Dedifferentiated amniotic fluid mesenchymal stem cell (primary cell): ENCODE data around the gene RXRA.

Experiments used
- DNase-seq: peaks from one replicate; pipeline ENCODE4 v3.0.0-alpha.2; 2016; ENCODE audit errors: extremely low spot score

RXRA gene

DNA sequence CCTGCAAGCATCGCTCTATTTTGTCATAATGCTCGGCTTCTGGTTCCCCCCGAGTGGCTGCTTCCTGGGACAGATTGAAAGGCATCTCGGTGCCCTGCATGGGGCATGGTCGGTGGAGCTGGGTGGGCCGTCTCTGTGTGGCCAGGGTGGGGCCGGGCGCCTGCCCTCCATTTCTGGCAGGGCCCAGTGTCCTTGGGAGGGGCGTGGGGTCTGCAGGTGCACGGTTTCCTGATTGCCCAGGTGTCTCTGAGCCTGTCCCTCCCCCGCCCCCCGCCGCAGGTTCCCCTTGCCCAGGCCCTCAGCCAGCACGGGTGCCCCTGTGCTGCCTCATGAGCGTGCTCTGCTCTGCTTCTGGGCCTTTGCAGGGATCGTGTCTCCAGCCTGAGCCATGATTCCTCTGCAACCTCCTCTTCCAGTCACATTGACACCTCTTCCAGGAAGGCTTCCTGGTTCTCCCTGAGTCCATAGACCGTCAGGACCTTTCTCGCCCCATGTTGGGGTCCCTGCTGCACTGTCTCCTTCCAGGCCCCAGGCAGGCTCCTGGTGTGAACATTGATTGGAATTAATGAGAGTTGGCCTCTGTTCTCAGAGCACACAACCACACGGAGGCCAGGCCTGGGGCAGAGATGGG lies 90.2 kb downstream of the RXRA start:
- no peak for DNase-seq

DNA sequence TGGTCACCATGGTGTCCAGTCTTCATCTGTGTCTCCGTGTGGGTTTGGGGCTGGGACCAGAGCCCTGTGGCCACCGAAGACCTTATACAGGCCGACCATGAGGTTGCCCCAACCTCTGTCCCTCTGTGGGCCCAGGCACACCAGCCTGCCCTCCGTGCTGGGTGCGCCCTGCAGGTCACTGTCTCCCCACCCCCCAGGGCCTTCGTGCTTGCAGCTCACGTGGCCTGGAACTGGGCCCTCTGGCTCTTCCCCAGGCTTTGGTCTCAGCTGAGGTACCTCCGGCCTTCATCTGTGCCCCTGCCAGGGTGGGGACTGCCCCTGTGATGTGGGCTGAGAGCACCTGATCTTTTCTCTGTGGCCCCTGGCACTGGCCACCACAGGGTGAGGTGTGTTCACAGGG lies 92.1 kb downstream of the RXRA start:
- DNase-seq = no peak

DNA sequence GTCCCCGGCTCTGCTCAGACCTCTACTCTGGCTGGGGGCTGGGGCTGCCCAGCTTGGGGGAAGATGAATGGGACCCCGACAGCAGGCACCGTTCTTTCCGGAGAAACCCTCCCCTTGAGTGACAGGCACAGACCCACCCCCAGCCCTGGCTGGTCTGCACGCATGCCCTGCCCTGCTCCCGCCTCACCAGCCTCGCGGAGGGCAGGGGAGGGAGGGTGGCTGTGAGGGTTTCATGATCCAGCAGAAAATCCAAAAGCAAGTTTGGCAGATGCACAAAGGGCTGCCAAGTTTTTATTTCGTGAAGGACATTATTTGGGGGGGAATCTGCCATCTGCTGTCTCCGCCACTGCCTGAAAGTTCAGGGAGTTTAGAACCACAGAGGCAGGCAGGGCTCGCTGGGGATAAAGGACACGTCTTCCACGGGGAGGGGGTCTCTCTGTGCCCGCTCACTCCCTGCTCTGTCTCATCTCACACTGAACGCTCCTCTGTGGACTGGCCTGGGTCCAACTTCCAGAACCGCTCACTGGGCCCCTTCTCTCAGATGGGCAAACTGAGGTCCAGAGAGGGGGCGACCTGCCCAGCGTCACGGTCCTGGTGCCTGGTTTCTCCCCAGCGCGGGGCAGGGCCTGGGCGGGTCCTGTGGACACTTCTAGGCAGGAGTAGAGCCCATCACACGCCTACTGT lies 92.9 kb downstream of the RXRA start:
- no peak for DNase-seq

- no peak for DNase-seq
These were observed 93.4 kb downstream of the RXRA start for GRCh38 chr9:134419684-134420076.

DNA sequence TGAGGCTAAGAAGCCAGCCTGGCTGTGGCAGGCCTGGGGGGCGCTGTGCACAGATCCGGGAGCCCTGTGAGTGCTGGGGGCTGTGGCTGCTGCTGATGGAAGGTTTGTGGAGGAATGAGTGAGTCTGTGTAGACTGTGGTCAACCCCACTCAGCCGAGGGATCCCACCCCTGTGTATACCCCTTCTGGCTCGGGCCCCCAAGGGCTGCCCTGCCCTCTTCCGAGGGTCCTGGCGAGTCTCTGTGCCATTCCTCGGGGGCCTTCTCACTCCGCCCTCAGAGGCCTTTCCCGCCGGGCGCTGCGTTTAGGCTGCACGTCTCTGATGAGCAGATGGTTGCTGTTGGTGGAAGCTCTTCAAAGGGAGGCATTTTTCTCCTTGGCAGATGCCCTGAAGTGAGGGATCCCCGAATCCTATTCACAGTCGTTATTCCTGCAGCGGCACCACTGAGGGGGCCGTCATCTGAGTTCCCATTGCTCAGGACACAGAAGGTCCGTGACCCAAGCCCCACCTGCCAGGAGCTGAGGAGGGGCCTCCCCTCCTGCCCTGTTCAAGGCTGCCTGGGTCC lies 94.1 kb downstream of the RXRA start:
- no peak for DNase-seq

- DNase-seq = no peak
These were observed 94.7 kb downstream of the RXRA start for GRCh38 chr9:134420974-134421432.

GRCh38 chr9:134421888-134422287 lies 95.6 kb downstream of the RXRA start:
- DNase-seq = no peak

DNA sequence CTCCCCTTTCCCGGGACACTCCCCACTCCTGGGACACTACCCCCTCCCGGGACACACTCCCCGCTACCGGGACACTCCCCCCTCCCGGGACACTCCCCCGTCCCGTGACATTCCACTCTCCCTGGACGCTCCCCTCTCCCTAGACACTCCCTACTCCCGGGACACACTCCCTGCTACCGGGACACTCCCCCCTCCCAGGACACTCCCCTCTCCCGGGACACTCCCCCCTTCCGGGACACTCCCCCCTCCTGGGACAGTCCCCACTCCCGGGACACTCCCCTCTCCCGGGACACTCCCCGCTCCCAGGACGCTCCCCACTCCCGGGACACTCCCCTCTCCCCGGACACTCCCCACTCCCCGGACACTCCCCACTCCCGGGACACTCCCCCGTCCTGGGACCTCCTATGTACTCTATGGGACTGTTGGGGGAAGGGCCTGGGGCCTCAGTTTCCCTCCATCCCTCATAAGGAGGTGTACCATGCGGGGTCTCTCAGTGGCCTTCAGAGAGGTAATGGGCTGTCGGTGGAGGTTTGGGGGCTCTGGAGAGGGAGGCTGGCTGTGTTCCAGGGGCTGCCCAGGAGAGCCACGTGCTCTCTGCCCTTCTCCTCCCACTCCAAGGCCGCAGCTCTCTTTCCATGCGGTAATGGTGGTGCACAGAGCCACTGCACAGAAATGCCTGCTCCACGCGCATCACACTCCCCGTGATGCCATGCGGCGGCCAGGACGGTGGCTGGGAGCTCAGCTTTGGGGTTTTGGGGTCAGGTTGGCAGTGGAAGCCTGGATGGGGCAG lies 96.2 kb downstream of the RXRA start:
- DNase-seq = no peak

- DNase-seq = no peak
These were observed 96.9 kb downstream of the RXRA start for GRCh38 chr9:134423166-134423565.

DNA sequence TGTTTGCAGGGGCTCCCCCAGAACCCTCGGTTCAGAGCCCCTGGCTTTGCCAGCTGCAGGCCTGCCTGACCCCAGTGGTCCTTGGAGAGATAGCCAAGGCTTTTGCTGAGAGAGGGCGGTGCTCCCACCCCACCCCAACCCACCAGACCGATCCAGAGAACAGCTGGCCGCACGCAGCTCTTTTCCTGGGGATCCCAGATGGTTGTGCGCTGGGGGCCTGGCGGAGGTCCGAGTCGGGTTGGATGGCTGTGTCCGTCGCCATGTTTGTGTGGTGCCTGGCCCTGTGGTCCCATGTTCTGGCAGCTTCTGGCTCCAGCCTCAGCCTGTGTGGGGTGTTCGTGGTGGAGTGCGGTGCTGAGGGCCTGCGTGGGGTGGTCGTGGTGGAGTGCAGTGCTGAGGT lies 97.5 kb downstream of the RXRA start:
- no peak for DNase-seq

GRCh38 chr9:134424818-134425217 lies 98.6 kb downstream of the RXRA start:
- DNase-seq = no peak

- no peak for DNase-seq
These were observed 99.1 kb downstream of the RXRA start for GRCh38 chr9:134425401-134425800.

DNA sequence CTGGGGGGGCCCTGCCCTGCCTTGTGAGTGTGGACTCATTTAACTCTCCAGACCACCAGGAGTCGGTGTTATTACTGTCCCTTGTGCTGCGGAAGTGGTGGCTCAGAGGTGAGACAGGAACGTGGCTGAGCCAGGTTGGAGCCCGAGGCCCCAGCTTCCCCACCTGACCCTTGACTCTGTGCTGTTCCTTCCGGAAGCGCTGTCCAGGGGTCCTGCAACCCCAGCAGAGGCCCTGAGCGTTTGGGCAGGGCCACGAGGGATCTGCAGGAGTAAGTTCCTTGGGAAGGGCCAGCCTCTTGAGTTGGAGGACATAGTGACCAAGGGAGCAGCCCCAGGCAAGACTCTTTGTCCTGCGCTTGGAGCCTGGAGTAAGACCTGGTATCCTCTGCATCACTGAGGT lies 99.6 kb downstream of the RXRA start:
- no peak for DNase-seq

DNA sequence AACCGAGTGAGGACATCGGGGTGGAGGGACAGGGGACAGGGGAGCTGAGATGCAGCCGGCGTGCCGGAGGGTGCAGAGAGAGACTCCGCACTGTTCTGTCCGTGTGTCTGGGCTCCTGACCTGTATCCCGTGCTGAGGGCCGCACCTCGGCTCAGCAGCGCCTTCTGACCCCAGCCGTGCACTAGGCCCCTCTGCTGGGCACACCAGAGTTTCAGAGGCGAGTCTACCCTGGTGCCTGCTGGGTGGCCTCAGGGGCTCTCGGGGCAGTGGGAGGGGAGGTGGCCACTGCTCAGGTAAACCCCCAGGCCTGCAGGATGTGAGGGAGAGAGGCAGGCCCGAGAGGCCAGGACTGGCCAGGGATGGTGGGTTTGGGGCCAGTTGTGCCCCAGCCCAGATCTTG lies 100.2 kb downstream of the RXRA start:
- no peak for DNase-seq

- DNase-seq = no peak
These were observed 101.0 kb downstream of the RXRA start for GRCh38 chr9:134427153-134427782.

GRCh38 chr9:134428559-134428958 lies 102.3 kb downstream of the RXRA start:
- DNase-seq = no peak

- no peak for DNase-seq
These were observed 102.8 kb downstream of the RXRA start for GRCh38 chr9:134429007-134429406.

DNA sequence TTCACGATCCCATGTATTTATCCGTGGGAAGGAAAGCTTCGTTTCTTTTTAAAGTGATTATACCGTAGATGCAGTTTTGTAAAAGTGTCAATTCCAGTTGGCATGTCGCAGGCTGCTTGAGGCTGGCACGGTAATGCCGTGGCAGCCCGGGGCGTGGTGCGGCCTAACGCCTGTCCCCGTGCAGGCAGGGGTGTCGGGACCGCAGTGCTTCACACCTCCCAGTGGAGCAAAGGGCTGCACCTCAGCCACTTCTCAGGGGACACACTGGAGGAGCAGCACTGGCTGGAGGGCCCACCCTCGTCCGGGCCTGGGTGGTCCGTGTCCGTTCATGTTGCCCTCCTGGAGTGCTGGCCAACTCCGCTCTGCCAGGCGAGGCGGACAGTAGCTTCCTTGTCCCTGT lies 103.2 kb downstream of the RXRA start:
- no peak for DNase-seq

DNA sequence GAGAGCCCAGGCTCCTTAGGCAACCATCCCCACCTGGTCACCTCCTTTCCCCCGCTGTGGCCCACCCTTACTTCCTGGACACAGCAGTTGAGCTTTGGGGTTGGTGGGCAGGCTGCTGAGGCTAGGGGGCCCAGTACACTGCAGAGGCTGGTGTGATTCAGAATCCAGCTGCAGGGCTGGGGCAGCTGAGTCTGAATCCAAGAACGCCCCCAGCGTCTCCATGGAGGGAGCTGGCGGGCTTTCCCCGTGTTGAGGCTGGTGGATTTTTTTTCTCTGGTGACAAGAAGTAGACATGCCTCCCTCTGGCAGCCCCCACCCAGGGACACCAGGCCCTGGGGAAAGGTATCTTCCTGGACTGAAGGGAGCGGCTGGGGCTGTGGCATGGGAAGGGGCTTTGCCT lies 104.8 kb downstream of the RXRA start:
- no peak for DNase-seq

GRCh38 chr9:134431626-134432025 lies 105.4 kb downstream of the RXRA start:
- DNase-seq = no peak

DNA sequence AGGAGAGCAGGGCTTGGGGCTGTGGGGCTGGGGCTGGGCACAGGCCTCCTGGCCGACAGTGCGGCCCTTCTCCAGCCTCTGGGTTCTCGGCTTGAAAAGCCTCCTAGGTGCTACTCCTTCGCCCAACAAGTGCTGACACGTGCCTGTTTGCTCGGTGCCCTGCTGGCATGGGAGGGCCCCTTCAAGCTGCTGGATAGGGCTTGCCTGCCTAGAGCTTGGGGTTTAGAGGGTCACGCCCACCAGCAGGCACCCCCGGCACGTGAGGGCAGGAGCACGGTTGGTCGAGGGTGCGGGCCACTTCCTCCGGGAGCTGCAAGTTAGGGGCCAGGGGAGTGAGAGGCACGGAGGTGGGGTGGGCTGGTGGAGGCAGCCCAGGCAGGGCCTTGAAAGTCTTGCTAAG lies 106.2 kb downstream of the RXRA start:
- DNase-seq = no peak

GRCh38 chr9:134433101-134433500 lies 106.8 kb downstream of the RXRA start:
- no peak for DNase-seq
